ENCODE results near the gene BBS9. TPM values are rescaled to one million over a fixed set of nuclear protein-coding genes. Genes with fewer than 3 reads are reported as not detected.

The BBS9 gene
- total RNA-seq, 1 donor from 2014 or later = 18.6 TPM

DNA sequence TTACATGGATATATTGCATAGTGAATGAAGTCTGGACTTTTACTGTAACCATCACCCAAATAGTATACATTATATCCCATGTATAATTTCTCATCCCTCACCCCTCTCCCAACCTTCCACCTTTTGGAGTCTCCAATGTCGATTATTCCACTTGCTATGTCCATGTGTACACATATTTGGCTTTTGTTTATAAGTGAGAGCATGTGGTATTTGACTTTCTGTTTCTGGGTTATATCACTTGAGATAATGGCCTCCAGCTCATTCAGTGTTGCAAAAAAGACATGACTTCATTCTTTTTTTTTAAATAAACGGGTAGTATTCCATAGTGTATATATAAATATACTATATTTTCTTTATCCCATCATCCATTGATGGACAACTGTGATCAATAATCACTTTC is 487.4 kb downstream of the BBS9 start:
- ChIA-PET CTCF (no interaction called here), POLR2A (no interaction called here)
- TF ChIP-seq, protein P1, sequence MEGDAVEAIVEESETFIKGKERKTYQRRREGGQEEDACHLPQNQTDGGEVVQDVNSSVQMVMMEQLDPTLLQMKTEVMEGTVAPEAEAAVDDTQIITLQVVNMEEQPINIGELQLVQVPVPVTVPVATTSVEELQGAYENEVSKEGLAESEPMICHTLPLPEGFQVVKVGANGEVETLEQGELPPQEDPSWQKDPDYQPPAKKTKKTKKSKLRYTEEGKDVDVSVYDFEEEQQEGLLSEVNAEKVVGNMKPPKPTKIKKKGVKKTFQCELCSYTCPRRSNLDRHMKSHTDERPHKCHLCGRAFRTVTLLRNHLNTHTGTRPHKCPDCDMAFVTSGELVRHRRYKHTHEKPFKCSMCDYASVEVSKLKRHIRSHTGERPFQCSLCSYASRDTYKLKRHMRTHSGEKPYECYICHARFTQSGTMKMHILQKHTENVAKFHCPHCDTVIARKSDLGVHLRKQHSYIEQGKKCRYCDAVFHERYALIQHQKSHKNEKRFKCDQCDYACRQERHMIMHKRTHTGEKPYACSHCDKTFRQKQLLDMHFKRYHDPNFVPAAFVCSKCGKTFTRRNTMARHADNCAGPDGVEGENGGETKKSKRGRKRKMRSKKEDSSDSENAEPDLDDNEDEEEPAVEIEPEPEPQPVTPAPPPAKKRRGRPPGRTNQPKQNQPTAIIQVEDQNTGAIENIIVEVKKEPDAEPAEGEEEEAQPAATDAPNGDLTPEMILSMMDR (IDR thresholded peaks at IDR 0.05) = no peak
- peaks cover 1% of the 10 kb centered on the region for H3K36me3 Mint-ChIP-seq (ENCODE audit: low read depth)
- no peak for ATAC-seq (ENCODE audit: low read depth)
- H3K4me1 Mint-ChIP-seq = no peaks in the 10 kb centered on the region
- intact Hi-C loops (cut with micrococcal nuclease) = no loop called here
- no peak overlapping the region for H3K27ac Mint-ChIP-seq
- no peak for DNase-seq
- no peaks in the 10 kb centered on the region for H3K27me3 Mint-ChIP-seq
- peaks cover 8% of the 10 kb centered on the region for H3K9me3 Mint-ChIP-seq
- H3K4me3 Mint-ChIP-seq = no peak overlapping the region

DNA sequence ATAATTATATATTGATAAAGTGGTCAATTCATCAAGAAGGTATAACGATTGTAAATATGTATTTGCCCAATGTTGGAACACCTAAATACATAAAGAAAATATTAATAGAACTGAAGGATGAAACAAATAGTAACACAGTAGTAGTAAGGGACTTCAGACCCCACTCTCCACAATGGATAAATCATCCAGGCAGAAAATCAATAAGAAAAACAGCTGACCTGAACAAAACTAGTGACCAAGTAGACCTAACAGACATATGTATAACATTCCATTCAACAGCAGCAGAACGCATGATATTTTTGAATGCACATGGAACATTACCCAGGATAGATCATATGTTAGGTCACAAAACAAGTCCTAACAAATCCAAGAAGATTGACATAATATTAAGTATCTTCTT is 489.9 kb downstream of the BBS9 start:
- DNase-seq = no peak
- POLR2A ChIA-PET = no interaction called here
- Mint-ChIP-seq H3K27ac (no peak overlapping the region), H3K9me3 (peaks cover 8% of the 10 kb centered on the region), H3K27me3 (no peaks in the 10 kb centered on the region), H3K36me3 (ENCODE audit: low read depth) (no peaks in the 10 kb centered on the region), H3K4me1 (no peaks in the 10 kb centered on the region), H3K4me3 (no peak overlapping the region)
- CTCF ChIA-PET = no interaction called here
- no peak for ATAC-seq (ENCODE audit: low read depth)
- intact Hi-C loops (cut with micrococcal nuclease) = no loop called here
- TF ChIP-seq, protein P1 (IDR thresholded peaks at IDR 0.05) = no peak

DNA sequence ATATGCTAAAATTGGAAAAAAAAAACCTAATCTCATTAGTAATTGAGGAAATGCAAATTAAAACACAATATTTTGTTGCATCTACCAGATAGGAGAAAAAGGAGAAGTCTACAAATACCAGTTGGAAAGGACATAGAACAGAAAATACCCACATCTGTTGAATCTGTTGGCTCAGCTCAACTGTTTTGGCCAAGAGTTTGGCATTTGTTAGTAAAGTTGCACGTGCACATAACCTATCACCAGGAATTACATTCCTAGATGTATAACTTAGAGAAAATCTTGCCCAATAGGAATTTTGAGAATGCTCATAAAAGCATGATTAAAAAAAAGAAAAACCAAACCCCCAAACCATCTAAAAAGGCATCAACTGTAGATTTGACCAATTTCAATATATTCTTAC is 493.9 kb downstream of the BBS9 start:
- no peak overlapping the region for H3K4me3 Mint-ChIP-seq
- ChIA-PET CTCF (no interaction called here), POLR2A (no interaction called here)
- H3K4me1 Mint-ChIP-seq = no peaks in the 10 kb centered on the region
- H3K36me3 Mint-ChIP-seq (ENCODE audit: low read depth) = peaks cover 3% of the 10 kb centered on the region
- H3K27me3 Mint-ChIP-seq = no peaks in the 10 kb centered on the region
- TF ChIP-seq, protein P1 (IDR thresholded peaks at IDR 0.05) = no peak
- DNase-seq (no peak), ATAC-seq (ENCODE audit: low read depth) (no peak)
- peaks cover 18% of the 10 kb centered on the region for H3K9me3 Mint-ChIP-seq
- no peak overlapping the region for H3K27ac Mint-ChIP-seq
- intact Hi-C loops (cut with micrococcal nuclease) = no loop called here

DNA sequence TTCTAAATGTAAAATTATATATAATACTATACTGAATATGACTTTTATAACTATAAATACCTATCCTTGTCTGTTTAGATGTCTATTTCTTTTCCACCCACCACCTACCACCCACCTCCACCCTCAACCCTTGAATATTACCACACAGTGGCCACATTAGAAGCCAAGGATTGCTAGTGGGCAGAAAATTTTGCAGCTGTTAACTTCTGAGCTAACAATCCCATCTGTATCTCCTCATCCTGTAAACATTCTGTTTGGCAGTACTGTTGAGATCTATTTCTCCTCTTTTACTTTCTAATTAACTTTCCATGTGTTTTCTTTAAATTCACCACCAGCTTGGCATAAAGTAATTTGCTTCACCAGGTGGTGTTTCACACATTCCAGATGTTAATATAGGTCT is 494.9 kb downstream of the BBS9 start:
- ChIA-PET CTCF (no interaction called here), POLR2A (no interaction called here)
- no peaks in the 10 kb centered on the region for H3K4me1 Mint-ChIP-seq
- H3K27me3 Mint-ChIP-seq = no peaks in the 10 kb centered on the region
- TF ChIP-seq, protein P1 (IDR thresholded peaks at IDR 0.05) = no peak
- H3K27ac Mint-ChIP-seq = no peak overlapping the region
- H3K4me3 Mint-ChIP-seq = no peak overlapping the region
- peaks cover 3% of the 10 kb centered on the region for H3K36me3 Mint-ChIP-seq (ENCODE audit: low read depth)
- DNase-seq (no peak), ATAC-seq (ENCODE audit: low read depth) (no peak)
- H3K9me3 Mint-ChIP-seq = peaks cover 18% of the 10 kb centered on the region
- intact Hi-C loops (cut with micrococcal nuclease) = no loop called here

DNA sequence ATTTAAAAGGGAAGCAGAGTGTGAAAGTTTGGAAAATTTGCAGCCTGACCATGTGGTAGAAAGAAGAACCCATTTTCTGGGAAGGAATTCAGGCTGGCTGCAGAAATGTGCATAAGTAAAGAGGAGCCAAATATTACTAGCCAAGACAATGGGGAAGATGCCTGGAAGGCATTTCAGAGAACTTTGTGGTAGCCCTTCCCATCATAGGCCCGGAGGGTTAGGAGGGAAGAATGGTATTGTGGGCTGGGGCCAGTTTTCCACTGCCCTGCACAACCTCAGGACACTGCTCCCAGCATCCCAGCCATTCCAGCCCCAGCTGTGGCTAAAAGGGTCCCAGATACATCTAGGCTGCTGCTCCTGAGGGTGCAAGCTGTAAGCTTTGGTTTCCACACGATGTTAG is 497.5 kb downstream of the BBS9 start:
- TF ChIP-seq, protein P1 (IDR thresholded peaks at IDR 0.05) = no peak

More for the DNA sequence above, 497.5 kb downstream of the BBS9 start:
- ChIA-PET CTCF (no interaction called here), POLR2A (no interaction called here)
- H3K27me3 Mint-ChIP-seq = no peaks in the 10 kb centered on the region
- H3K4me3 Mint-ChIP-seq = no peak overlapping the region
- ATAC-seq (ENCODE audit: low read depth) (no peak), DNase-seq (no peak)
- H3K9me3 Mint-ChIP-seq = peaks cover 10% of the 10 kb centered on the region
- H3K27ac Mint-ChIP-seq = no peak overlapping the region
- peaks cover 3% of the 10 kb centered on the region for H3K36me3 Mint-ChIP-seq (ENCODE audit: low read depth)
- intact Hi-C loops (cut with micrococcal nuclease) = no loop called here
- H3K4me1 Mint-ChIP-seq = no peaks in the 10 kb centered on the region
